ENCODE measurements around the gene KYNU. TPM values are rescaled to one million over a fixed set of nuclear protein-coding genes. Genes with fewer than 3 reads are reported as not detected.
"Not testable (repeated sequence)": the region's sequence is repeated elsewhere in the genome, so short reads cannot be mapped to it uniquely, and the experiment has no call there.

The KYNU gene
- total RNA-seq, 2 experiments from 2014 or later: 0.20 TPM; not detected in 1

GRCh38 chr2:142920571-142920970, 43.1 kb downstream of the KYNU start:
- Mint-ChIP-seq H3K36me3 (no peaks in the 10 kb centered on the region), H3K4me3 (no peak overlapping the region), H3K27ac (no peak overlapping the region), H3K9me3 (no peaks in the 10 kb centered on the region), H3K27me3 (no peaks in the 10 kb centered on the region), H3K4me1 (no peaks in the 10 kb centered on the region)
- DNase-seq: no peak

DNA sequence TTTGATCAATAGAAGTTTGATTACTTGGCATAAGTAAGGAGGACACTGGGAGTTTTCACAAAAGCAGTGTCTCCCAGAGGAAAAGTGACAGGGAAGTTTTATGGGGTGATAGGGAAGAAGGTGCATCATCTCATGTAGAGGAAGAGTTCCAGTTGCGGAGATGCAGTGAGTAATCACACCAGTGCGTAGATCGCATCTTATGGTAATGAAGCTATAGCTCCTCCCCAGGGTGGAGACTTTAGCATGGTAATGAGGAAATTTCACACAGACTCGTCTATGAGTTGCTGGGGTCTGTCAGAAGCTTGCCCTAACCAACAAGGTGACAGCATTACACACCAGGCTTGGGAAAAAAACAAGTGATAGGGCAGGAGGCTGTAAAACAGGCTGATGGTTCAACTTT, 49.0 kb downstream of the KYNU start:
- no peak overlapping the region for H3K4me3 Mint-ChIP-seq
- no peak for DNase-seq
- H3K36me3 Mint-ChIP-seq: no peaks in the 10 kb centered on the region
- no peaks in the 10 kb centered on the region for H3K4me1 Mint-ChIP-seq
- no peak overlapping the region for H3K27ac Mint-ChIP-seq
- H3K27me3 Mint-ChIP-seq: no peaks in the 10 kb centered on the region
- no peaks in the 10 kb centered on the region for H3K9me3 Mint-ChIP-seq

- no peak overlapping the region for H3K4me3 Mint-ChIP-seq
- H3K4me1 Mint-ChIP-seq: no peaks in the 10 kb centered on the region
- no peaks in the 10 kb centered on the region for H3K9me3 Mint-ChIP-seq
- H3K27ac Mint-ChIP-seq: no peak overlapping the region
- H3K27me3 Mint-ChIP-seq: no peaks in the 10 kb centered on the region
- no peaks in the 10 kb centered on the region for H3K36me3 Mint-ChIP-seq
- no peak for DNase-seq
Measured at GRCh38 chr2:142930835-142931398, 53.5 kb downstream of the KYNU start.

- H3K27me3 Mint-ChIP-seq: no peaks in the 10 kb centered on the region
- no peaks in the 10 kb centered on the region for H3K36me3 Mint-ChIP-seq
- H3K4me3 Mint-ChIP-seq: no peak overlapping the region
- no peaks in the 10 kb centered on the region for H3K9me3 Mint-ChIP-seq
- DNase-seq: no peak
- no peaks in the 10 kb centered on the region for H3K4me1 Mint-ChIP-seq
- no peak overlapping the region for H3K27ac Mint-ChIP-seq
Measured at GRCh38 chr2:142933916-142934315, 56.5 kb downstream of the KYNU start.

GRCh38 chr2:142935563-142936089, 58.2 kb downstream of the KYNU start:
- Mint-ChIP-seq H3K27ac (no peak overlapping the region), H3K36me3 (no peaks in the 10 kb centered on the region), H3K4me3 (no peak overlapping the region), H3K4me1 (no peaks in the 10 kb centered on the region), H3K27me3 (no peaks in the 10 kb centered on the region), H3K9me3 (no peaks in the 10 kb centered on the region)
- no peak for DNase-seq

- H3K4me1 Mint-ChIP-seq: no peaks in the 10 kb centered on the region
- H3K27me3 Mint-ChIP-seq: no peaks in the 10 kb centered on the region
- H3K4me3 Mint-ChIP-seq: no peak overlapping the region
- H3K27ac Mint-ChIP-seq: no peak overlapping the region
- no peaks in the 10 kb centered on the region for H3K36me3 Mint-ChIP-seq
- no peaks in the 10 kb centered on the region for H3K9me3 Mint-ChIP-seq
- DNase-seq: no peak
Measured at GRCh38 chr2:142936629-142937028, 59.2 kb downstream of the KYNU start.

- Mint-ChIP-seq H3K27me3 (no peaks in the 10 kb centered on the region), H3K36me3 (no peaks in the 10 kb centered on the region), H3K27ac (no peak overlapping the region), H3K4me1 (no peaks in the 10 kb centered on the region), H3K9me3 (no peaks in the 10 kb centered on the region), H3K4me3 (no peak overlapping the region)
- DNase-seq: no peak
Measured at GRCh38 chr2:142937347-142937746, 59.9 kb downstream of the KYNU start.

- no peak for DNase-seq
- H3K9me3 Mint-ChIP-seq: no peaks in the 10 kb centered on the region
- H3K4me1 Mint-ChIP-seq: no peaks in the 10 kb centered on the region
- H3K36me3 Mint-ChIP-seq: no peaks in the 10 kb centered on the region
- no peak overlapping the region for H3K27ac Mint-ChIP-seq
- no peak overlapping the region for H3K4me3 Mint-ChIP-seq
- H3K27me3 Mint-ChIP-seq: no peaks in the 10 kb centered on the region
Measured at GRCh38 chr2:142938240-142938639, 60.8 kb downstream of the KYNU start.

- H3K27me3 Mint-ChIP-seq: no peaks in the 10 kb centered on the region
- no peak for DNase-seq
- H3K4me1 Mint-ChIP-seq: no peaks in the 10 kb centered on the region
- no peak overlapping the region for H3K27ac Mint-ChIP-seq
- no peaks in the 10 kb centered on the region for H3K36me3 Mint-ChIP-seq
- no peaks in the 10 kb centered on the region for H3K9me3 Mint-ChIP-seq
- no peak overlapping the region for H3K4me3 Mint-ChIP-seq
Measured at GRCh38 chr2:142940606-142941223, 63.3 kb downstream of the KYNU start.

DNA sequence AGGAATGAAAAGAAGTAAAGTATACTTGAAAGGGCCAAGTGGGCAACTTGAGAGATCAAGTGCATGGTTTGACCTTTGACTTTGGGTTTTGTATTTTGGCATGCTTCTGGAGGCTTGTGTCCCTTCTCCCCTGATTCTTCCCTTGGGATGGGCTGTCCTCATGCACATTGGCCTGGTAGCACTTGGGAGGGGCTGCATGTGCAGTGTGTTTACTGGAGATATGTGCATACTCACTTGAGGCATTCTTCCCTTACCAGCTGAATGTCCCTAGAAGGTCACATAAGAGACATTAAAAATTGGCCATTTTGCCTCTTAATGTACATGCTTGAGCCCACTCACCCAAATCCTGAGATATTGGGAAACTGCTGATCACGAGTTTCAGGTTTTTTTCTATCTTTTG, 65.2 kb downstream of the KYNU start:
- no peak for DNase-seq
- Mint-ChIP-seq H3K36me3 (no peaks in the 10 kb centered on the region), H3K9me3 (no peaks in the 10 kb centered on the region), H3K4me1 (no peaks in the 10 kb centered on the region), H3K27me3 (no peaks in the 10 kb centered on the region), H3K4me3 (no peak overlapping the region), H3K27ac (no peak overlapping the region)

- no peak for DNase-seq
- H3K27ac Mint-ChIP-seq: no peak overlapping the region
- no peaks in the 10 kb centered on the region for H3K9me3 Mint-ChIP-seq
- H3K27me3 Mint-ChIP-seq: no peaks in the 10 kb centered on the region
- H3K36me3 Mint-ChIP-seq: no peaks in the 10 kb centered on the region
- no peaks in the 10 kb centered on the region for H3K4me1 Mint-ChIP-seq
- no peak overlapping the region for H3K4me3 Mint-ChIP-seq
Measured at GRCh38 chr2:142944264-142944663, 66.8 kb downstream of the KYNU start.

- H3K27ac Mint-ChIP-seq: no peak overlapping the region
- DNase-seq: no peak
- no peaks in the 10 kb centered on the region for H3K27me3 Mint-ChIP-seq
- H3K4me1 Mint-ChIP-seq: no peaks in the 10 kb centered on the region
- no peak overlapping the region for H3K4me3 Mint-ChIP-seq
- H3K36me3 Mint-ChIP-seq: no peaks in the 10 kb centered on the region
- no peaks in the 10 kb centered on the region for H3K9me3 Mint-ChIP-seq
Measured at GRCh38 chr2:142944721-142945120, 67.3 kb downstream of the KYNU start.

GRCh38 chr2:142946941-142947340, 69.5 kb downstream of the KYNU start:
- no peak overlapping the region for H3K4me3 Mint-ChIP-seq
- H3K9me3 Mint-ChIP-seq: peaks cover 4% of the 10 kb centered on the region
- H3K36me3 Mint-ChIP-seq: no peaks in the 10 kb centered on the region
- H3K4me1 Mint-ChIP-seq: no peaks in the 10 kb centered on the region
- H3K27me3 Mint-ChIP-seq: no peaks in the 10 kb centered on the region
- no peak for DNase-seq
- H3K27ac Mint-ChIP-seq: no peak overlapping the region

DNA sequence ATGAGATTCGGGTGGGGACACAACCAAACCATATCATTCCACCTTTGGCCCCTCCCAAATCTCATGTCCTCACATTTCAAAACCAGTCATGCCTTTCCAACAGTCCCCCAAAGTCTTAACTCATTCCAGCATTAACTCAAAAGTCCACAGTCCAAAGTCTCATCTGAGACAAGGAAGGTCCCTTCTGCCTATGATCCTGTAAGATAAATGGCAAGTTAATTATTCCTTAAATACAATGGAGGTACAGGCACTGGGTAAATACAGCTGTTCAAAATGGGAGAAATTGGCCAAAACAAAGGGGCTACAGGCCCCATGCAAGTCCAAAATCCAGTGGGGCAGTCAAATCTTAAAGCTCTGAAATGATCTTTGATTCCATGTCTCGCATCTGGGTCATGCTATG, 71.3 kb downstream of the KYNU start:
- not testable (repeated sequence) for H3K27me3 Mint-ChIP-seq, H3K4me3 Mint-ChIP-seq, H3K27ac Mint-ChIP-seq, DNase-seq, H3K4me1 Mint-ChIP-seq, H3K9me3 Mint-ChIP-seq, H3K36me3 Mint-ChIP-seq

DNA sequence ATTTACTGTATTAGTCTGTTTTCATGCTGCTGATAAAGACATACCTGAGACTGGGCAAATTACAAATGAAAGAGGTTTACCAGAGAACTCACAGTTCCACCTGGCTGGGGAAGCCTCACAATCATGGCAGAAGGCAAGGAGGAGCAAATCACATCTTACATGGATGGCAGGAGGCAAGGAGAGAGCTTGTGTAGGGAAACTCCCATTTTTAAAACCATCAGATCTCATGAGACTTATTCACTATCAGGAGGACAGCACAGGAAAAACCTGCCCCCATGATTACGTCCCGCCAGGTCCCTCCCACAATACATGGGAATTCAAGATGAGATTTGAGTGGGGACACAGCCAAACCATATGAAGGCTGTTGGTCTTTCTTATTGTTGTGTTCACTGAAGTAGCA, 72.9 kb downstream of the KYNU start:
- not testable (repeated sequence) for H3K27ac Mint-ChIP-seq, H3K27me3 Mint-ChIP-seq, H3K4me3 Mint-ChIP-seq, DNase-seq, H3K36me3 Mint-ChIP-seq, H3K4me1 Mint-ChIP-seq, H3K9me3 Mint-ChIP-seq
